IMR-90 (cell line): ENCODE measurements around the gene STAT4. TPM values are rescaled to one million over a fixed set of nuclear protein-coding genes. Genes with fewer than 3 reads are reported as not detected.

Experiments
- ATAC-seq: fragments of 200-7000 bp; cut with Tn5 transposase; 2 replicates; pipeline ENCODE4 v1.9.1; 2020; ENCODE audit warnings: low read depth, mild to moderate bottlenecking, moderate library complexity
- BruUV-seq: library from RNA; stranded (reverse); fragments of 400-500 nt; replicated peaks from 2 replicates; lab custom pipeline; 2021; lab: Mats Ljungman, UMichigan
- CTCF ChIA-PET: fragments of 300-600 bp; formaldehyde crosslinking; extraction: SDS; loops from one replicate; lab custom pipeline; 2021; ENCODE audit warnings: antibody characterized with exemption; lab: Yijun Ruan, JAX
- POLR2A ChIA-PET: fragments of 300-600 bp; sonication (Branson Sonifier 250); formaldehyde crosslinking; loops from one replicate; lab custom pipeline; 2022; ENCODE audit warnings: antibody characterized with exemption; ENCODE audit not compliant: unreplicated experiment; lab: Charles Lee
- DNase-seq: peaks from one replicate; pipeline ENCODE4 v3.0.0; 2013
- H2AFZ ChIP-seq: replicated peaks from 2 replicates; pipeline ENCODE3; 2013; ENCODE audit warnings: low read length, mild to moderate bottlenecking; ENCODE audit not compliant: poor library complexity
- H2AK5ac ChIP-seq: 2 replicates; pipeline ENCODE4 v1.6.1; 2013; ENCODE audit warnings: low read depth, low read length, inconsistent platforms
- H2AK9ac ChIP-seq: replicated peaks from 2 replicates; pipeline ENCODE3; 2013; ENCODE audit warnings: mild to moderate bottlenecking, low read depth, low read length, moderate library complexity; ENCODE audit not compliant: poor library complexity
- H2BK120ac ChIP-seq: 2 replicates; pipeline ENCODE4 v1.6.1; 2013; ENCODE audit warnings: low read depth, low read length, inconsistent platforms
- H2BK15ac ChIP-seq: 3 replicates; pipeline ENCODE4 v1.6.1; 2013; ENCODE audit warnings: low read depth, low read length, inconsistent platforms
- H2BK20ac ChIP-seq: 2 replicates; pipeline ENCODE4 v1.6.1; 2013; ENCODE audit warnings: low read depth, mild to moderate bottlenecking, inconsistent platforms, low read length, moderate library complexity
- H2BK5ac ChIP-seq: 2 replicates; pipeline ENCODE4 v1.6.1; 2013; ENCODE audit warnings: mild to moderate bottlenecking, low read depth, low read length, inconsistent platforms; ENCODE audit not compliant: poor library complexity, severe bottlenecking
- H3K14ac ChIP-seq: replicated peaks from 2 replicates; pipeline ENCODE4 v1.6.1; 2013; ENCODE audit warnings: low read depth, low read length, inconsistent platforms
- H3K18ac ChIP-seq: 2 replicates; pipeline ENCODE4 v1.6.1; 2013; ENCODE audit warnings: low read depth, low read length, control low read depth
- H3K23ac ChIP-seq: 2 replicates; pipeline ENCODE4 v1.6.1; 2013; ENCODE audit warnings: low read depth, low read length, inconsistent platforms
- H3K27ac ChIP-seq: 2 replicates; pipeline ENCODE4 v1.5.1; 2013; ENCODE audit warnings: mild to moderate bottlenecking, control low read depth, low read length; ENCODE audit not compliant: insufficient read depth
- H3K27me3 ChIP-seq: 2 replicates; pipeline ENCODE4 v1.6.1; 2013; ENCODE audit warnings: low read length; ENCODE audit not compliant: control insufficient read depth, insufficient read depth
- H3K36me3 ChIP-seq: 2 replicates; pipeline ENCODE4 v1.6.1; 2013; ENCODE audit warnings: low read length, mixed read lengths; ENCODE audit not compliant: control insufficient read depth, insufficient read depth
- H3K4ac ChIP-seq: 2 replicates; pipeline ENCODE4 v1.6.1; 2013; ENCODE audit warnings: low read depth, low read length, inconsistent platforms
- H3K4me1 ChIP-seq: 2 replicates; pipeline ENCODE4 v1.6.1; 2013; ENCODE audit warnings: low read length, mixed read lengths; ENCODE audit not compliant: control insufficient read depth, insufficient read depth
- H3K4me2 ChIP-seq: 2 replicates; pipeline ENCODE4 v1.6.1; 2013; ENCODE audit warnings: low read depth, mild to moderate bottlenecking, control low read depth, low read length, moderate library complexity
- H3K4me3 ChIP-seq: 2 replicates; pipeline ENCODE4 v1.5.1; 2013; ENCODE audit warnings: low read depth, mild to moderate bottlenecking, control low read depth, low read length, moderate library complexity; ENCODE audit not compliant: insufficient read depth
- H3K56ac ChIP-seq: 2 replicates; pipeline ENCODE4 v1.6.1; 2013; ENCODE audit warnings: low read length, inconsistent platforms; ENCODE audit not compliant: insufficient read depth; ENCODE audit errors: extremely low read depth
- H3K79me1 ChIP-seq, 2 experiments: 2 replicates each; pipeline ENCODE4 v1.6.1; 2013; ENCODE audit warnings: low read length in 2 of 2, inconsistent platforms in 1 of 2, low read depth in 1 of 2
- H3K9ac ChIP-seq: 2 replicates; pipeline ENCODE4 v1.6.1; 2013; ENCODE audit warnings: low read depth, low read length, control low read depth
- H3K9me1 ChIP-seq: 2 replicates; pipeline ENCODE4 v1.6.1; 2013; ENCODE audit warnings: low read length, inconsistent platforms; ENCODE audit not compliant: insufficient read depth
- H3K9me3 ChIP-seq: 2 replicates; pipeline ENCODE4 v1.6.1; 2013; ENCODE audit warnings: low read length; ENCODE audit not compliant: control insufficient read depth, insufficient read depth
- H4K20me1 ChIP-seq: 2 replicates; pipeline ENCODE4 v1.6.1; 2013; ENCODE audit warnings: low read length, inconsistent platforms; ENCODE audit not compliant: insufficient read depth
- H4K5ac ChIP-seq: 2 replicates; pipeline ENCODE4 v1.6.1; 2013; ENCODE audit warnings: mild to moderate bottlenecking, low read depth, low read length, control low read depth
- H4K8ac ChIP-seq, 2 experiments: 2 replicates each; pipeline ENCODE4 v1.6.1; 2013; ENCODE audit warnings: low read depth in 2 of 2, low read length in 2 of 2, control low read depth in 1 of 2, inconsistent platforms in 1 of 2
- H4K91ac ChIP-seq: 2 replicates; pipeline ENCODE4 v1.6.1; 2013; ENCODE audit warnings: low read depth, low read length, inconsistent platforms; ENCODE audit not compliant: insufficient read depth
- CEBPB ChIP-seq: IDR thresholded peaks from 2 replicates; pipeline ENCODE4 v1.6.1; 2012; ENCODE audit warnings: low read depth, low read length, improper control_type of control experiment
- CHD1 ChIP-seq: IDR thresholded peaks from 2 replicates; pipeline ENCODE4 v1.6.1; 2012; ENCODE audit warnings: low read depth, low read length, improper control_type of control experiment
- CTCF ChIP-seq: conservative IDR thresholded peaks from 2 replicates; pipeline ENCODE4 v1.5.1; 2012; ENCODE audit warnings: mild to moderate bottlenecking, low read depth, low read length, improper control_type of control experiment
- ELK1 ChIP-seq: fragments of 150-350 bp; IDR thresholded peaks from 2 replicates; pipeline ENCODE4 v1.6.1; 2016; ENCODE audit warnings: low read depth, mild to moderate bottlenecking, low read length, moderate library complexity, borderline replicate concordance
- MXI1 ChIP-seq: IDR thresholded peaks from 2 replicates; pipeline ENCODE4 v1.6.1; 2012; ENCODE audit warnings: low read depth, mild to moderate bottlenecking, low read length, moderate library complexity, borderline replicate concordance
- NFE2L2 ChIP-seq: fragments of 150-350 bp; IDR thresholded peaks from 2 replicates; pipeline ENCODE4 v1.6.1; 2016; ENCODE audit warnings: low read depth, mild to moderate bottlenecking, low read length
- POLR2A ChIP-seq: IDR thresholded peaks from 2 replicates; pipeline ENCODE4 v1.6.1; 2012; ENCODE audit warnings: mild to moderate bottlenecking, low read depth, low read length
- RFX5 ChIP-seq: IDR thresholded peaks from 2 replicates; pipeline ENCODE4 v1.8.0; 2012; ENCODE audit warnings: low read depth, mild to moderate bottlenecking, low read length, moderate library complexity
- WGBS, 2 experiments: methylation state at CpG; one replicate each; pipeline versions ENCODE4 v1.1.5 to v1.1.7; 2013; ENCODE audit warnings: missing lambda C conversion rate in 2 of 2; ENCODE audit not compliant: insufficient read length in 1 of 2; ENCODE audit errors: extremely low coverage in 2 of 2; 5-methylcytosine and 5-hydroxymethylcytosine counted together
- dilution Hi-C: fragments of 300-500 bp; cut with HindIII; formaldehyde crosslinking; loops from one replicate; pipeline ENCODE4 v1.14.3; 2018; ENCODE audit warnings: low sequenced_read_pairs; ENCODE audit not compliant: unreplicated experiment
- in situ Hi-C: fragments of 300-500 bp; cut with MboI; formaldehyde crosslinking; loops from 3 replicates; pipeline ENCODE4 v1.14.3; 2019; ENCODE audit warnings: low sequenced_read_pairs, inconsistent platforms, mixed read lengths
- intact Hi-C: fragments of 100-400 bp; cut with micrococcal nuclease; formaldehyde crosslinking; loops from 2 replicates; pipeline ENCODE4 v1.10.0; 2022
- polyA plus RNA-seq, 3 experiments: library from polyadenylated mRNA; depleted of rRNA; stranded (reverse); fragments of >200 nt; gene quantifications; 2 replicates each; pipeline ENCODE4 v1.2.3, GENCODE V29; 2012; ENCODE audit warnings: low replicate concordance in 1 of 3
- total RNA-seq: library from RNA; depleted of rRNA; stranded (reverse); fragments of >200 nt; gene quantifications from 2 replicates; pipeline ENCODE4 v1.2.3, GENCODE V29; 2012

STAT4 gene
- total and polyA plus RNA-seq, 2 of the 4 experiments (the other 2 are of a cell fraction), result 0.36 to 0.48 TPM

- Histone ChIP-seq H4K5ac (no peak overlapping the region), H4K20me1 (no peaks in the 10 kb centered on the region), H3K56ac (no peak overlapping the region), H3K4me3 (no peak overlapping the region), H3K4ac (no peak overlapping the region), H2AK9ac (no peak overlapping the region), H2BK15ac (no peak overlapping the region), H3K36me3 (no peaks in the 10 kb centered on the region), H3K4me1 (no peaks in the 10 kb centered on the region; the same call in 1 of the 2 replicates), H3K18ac (no peak overlapping the region), H3K27ac (no peak overlapping the region), H2BK120ac (no peak overlapping the region), H2BK5ac (no peak overlapping the region), H3K23ac (no peak overlapping the region), H2AK5ac (0 out of 2 replicates have a peak overlapping the region, but pooled peaks have one; percentile 15), H3K9ac (no peak overlapping the region), H2AFZ (no peak overlapping the region), H4K8ac (no peak overlapping the region), H3K9me1 (no peaks in the 10 kb centered on the region), H3K4me2 (no peak overlapping the region), H3K79me1 (no peaks in the 10 kb centered on the region), H2BK20ac (no peak overlapping the region), H3K14ac (no peak overlapping the region), H4K91ac (no peak overlapping the region), H3K27me3 (no peaks in the 10 kb centered on the region), H3K9me3 (no peaks in the 10 kb centered on the region)
- BruUV-seq, result no TSS peak
- ChIA-PET CTCF (no interaction called here), POLR2A (no interaction called here)
- WGBS, 2 experiments, result no CpG with 5 or more reads among the region's 2 CpGs
- dilution Hi-C loops (no loop called here), intact Hi-C loops (no loop called here), in situ Hi-C loops (no loop called here)
- no peak for ATAC-seq
- no peak for TF ChIP-seq NFE2L2
- no peak for TF ChIP-seq RFX5
- no peak for TF ChIP-seq ELK1
- TF ChIP-seq CTCF, result no peak
- no peak for TF ChIP-seq POLR2A
- no peak for TF ChIP-seq MXI1
- no peak for TF ChIP-seq CEBPB
- TF ChIP-seq CHD1, result no peak
- no peak for DNase-seq
Measured at GRCh38 chr2:191190435-191190834, 39.6 kb upstream of the STAT4 start.
